ES-I3 (cell line): ENCODE data around the gene FRMD4A.

ENCODE experiments used
- H3K36me3 ChIP-seq: 2 replicates; pipeline ENCODE4 v1.6.1; 2013; ENCODE audit warnings: mild to moderate bottlenecking, low read length, control low read depth, moderate library complexity; ENCODE audit not compliant: insufficient read depth
- H3K4me1 ChIP-seq: 2 replicates; pipeline ENCODE4 v1.6.1; 2013; ENCODE audit warnings: mild to moderate bottlenecking, control low read depth, low read length; ENCODE audit not compliant: insufficient read depth
- H3K9ac ChIP-seq: 2 replicates; pipeline ENCODE4 v1.6.1; 2013; ENCODE audit warnings: low read depth, mild to moderate bottlenecking, low read length, moderate library complexity
- H3K9me3 ChIP-seq: 2 replicates; pipeline ENCODE4 v1.6.1; 2013; ENCODE audit warnings: mild to moderate bottlenecking, low read length, moderate library complexity; ENCODE audit not compliant: control insufficient read depth, insufficient read depth

Gene FRMD4A

GRCh38 chr10:13715100-13715499 lies 615.6 kb downstream of the FRMD4A start:
- H3K9ac ChIP-seq: no peak overlapping the region
- no peaks in the 10 kb centered on the region for H3K9me3 ChIP-seq
- H3K36me3 ChIP-seq: peaks cover 6% of the 10 kb centered on the region; the same call in 1 of the 2 replicates
- peaks cover 27% of the 10 kb centered on the region for H3K4me1 ChIP-seq

- Histone ChIP-seq H3K4me1 (peaks cover 37% of the 10 kb centered on the region), H3K36me3 (0 out of 2 replicates have a peak, but pooled peaks cover 2% of the 10 kb centered on the region), H3K9me3 (no peaks in the 10 kb centered on the region), H3K9ac (no peak overlapping the region)
These were observed 617.7 kb downstream of the FRMD4A start for GRCh38 chr10:13712837-13713581.

DNA sequence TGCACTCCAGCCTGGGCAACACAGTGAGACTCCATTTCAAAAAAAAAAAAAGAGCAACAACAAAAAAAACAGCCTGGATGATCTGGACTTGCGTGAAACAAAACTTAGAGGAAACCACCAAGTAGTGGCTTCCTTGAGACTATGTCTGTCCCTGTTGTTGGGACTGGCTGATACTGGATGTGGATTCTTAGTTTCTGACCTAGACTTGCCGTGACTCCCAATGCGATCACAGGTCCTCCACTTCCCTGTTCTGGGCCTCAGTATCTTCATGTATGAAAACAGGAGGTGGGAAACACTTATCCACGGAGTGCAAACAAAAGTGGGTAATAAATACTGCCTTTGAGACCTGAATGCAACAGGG lies 618.3 kb downstream of the FRMD4A start:
- no peak overlapping the region for H3K9ac ChIP-seq
- H3K9me3 ChIP-seq: no peaks in the 10 kb centered on the region
- H3K36me3 ChIP-seq: 0 out of 2 replicates have a peak, but pooled peaks cover 2% of the 10 kb centered on the region
- H3K4me1 ChIP-seq: peaks cover 41% of the 10 kb centered on the region

- Histone ChIP-seq H3K9me3 (no peaks in the 10 kb centered on the region), H3K9ac (no peak overlapping the region), H3K36me3 (no peaks in the 10 kb centered on the region), H3K4me1 (peaks cover 52% of the 10 kb centered on the region)
These were observed 619.4 kb downstream of the FRMD4A start for GRCh38 chr10:13711291-13711690.

GRCh38 chr10:13709931-13710650 lies 620.6 kb downstream of the FRMD4A start:
- Histone ChIP-seq H3K36me3 (no peaks in the 10 kb centered on the region), H3K4me1 (peaks cover 57% of the 10 kb centered on the region), H3K9me3 (no peaks in the 10 kb centered on the region), H3K9ac (no peak overlapping the region)

DNA sequence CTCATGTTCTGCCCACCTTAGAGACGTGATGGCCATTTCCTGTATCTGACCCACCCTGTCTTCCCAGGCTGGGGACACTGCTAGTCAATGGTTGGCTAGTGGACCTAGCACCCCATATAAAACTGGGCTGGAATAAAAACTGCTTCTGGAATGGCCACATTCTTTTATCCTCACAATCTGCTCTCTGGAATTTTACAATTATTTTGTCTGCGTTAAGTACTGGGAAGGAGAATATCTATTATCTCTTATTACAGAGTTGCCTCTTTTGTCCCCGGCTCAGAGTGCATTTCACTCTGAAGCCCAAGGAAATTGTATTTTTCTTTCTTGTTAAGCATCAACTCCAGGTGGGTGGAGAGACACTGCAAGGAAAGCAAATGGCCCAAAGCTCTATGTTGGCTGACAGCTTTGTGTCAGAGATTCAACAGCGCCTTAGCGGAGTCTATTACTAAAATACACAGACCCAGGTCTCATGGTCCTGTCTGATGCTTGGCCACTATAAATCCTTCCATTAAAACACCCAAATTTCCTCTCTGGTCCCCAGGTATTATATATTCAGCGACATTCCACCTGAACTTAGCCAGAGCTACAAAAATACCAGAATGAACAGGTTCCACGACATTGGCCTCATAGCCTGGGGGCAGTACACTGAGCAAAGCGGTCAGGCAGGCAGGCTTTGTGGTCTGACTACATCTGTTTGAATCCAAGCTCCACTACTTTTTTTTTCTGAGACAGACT lies 622.3 kb downstream of the FRMD4A start:
- Histone ChIP-seq H3K9ac (peak overlapping the region; percentile 28), H3K4me1 (peaks cover 63% of the 10 kb centered on the region), H3K9me3 (no peaks in the 10 kb centered on the region), H3K36me3 (no peaks in the 10 kb centered on the region)

- no peaks in the 10 kb centered on the region for H3K36me3 ChIP-seq
- no peaks in the 10 kb centered on the region for H3K9me3 ChIP-seq
- H3K4me1 ChIP-seq: peaks cover 53% of the 10 kb centered on the region
- H3K9ac ChIP-seq: peak overlapping the region; percentile 28; the same call in 1 of the 2 replicates
These were observed 623.4 kb downstream of the FRMD4A start for GRCh38 chr10:13707156-13707881.

DNA sequence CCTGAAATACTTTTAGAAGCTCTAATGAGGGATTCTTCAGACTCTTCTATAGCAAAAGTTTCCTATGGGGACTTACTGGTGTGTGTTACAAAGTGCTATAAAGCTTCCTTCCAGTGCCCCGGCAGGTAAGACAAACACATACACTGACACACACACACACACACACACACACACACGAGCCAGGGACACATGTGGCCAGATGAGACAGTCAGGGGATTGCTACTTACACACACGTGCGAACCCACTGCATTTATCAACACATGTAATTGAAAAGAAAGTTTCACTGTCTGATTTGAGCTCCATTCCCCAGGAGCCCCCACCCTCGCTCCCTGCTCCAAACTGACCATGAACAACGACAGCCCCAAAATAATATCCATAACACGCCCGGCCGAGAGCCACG lies 624.1 kb downstream of the FRMD4A start:
- no peaks in the 10 kb centered on the region for H3K9me3 ChIP-seq
- H3K4me1 ChIP-seq: peaks cover 48% of the 10 kb centered on the region
- H3K9ac ChIP-seq: peak overlapping the region; percentile 28; the same call in 1 of the 2 replicates
- H3K36me3 ChIP-seq: no peaks in the 10 kb centered on the region

GRCh38 chr10:13706175-13706574 lies 624.5 kb downstream of the FRMD4A start:
- H3K4me1 ChIP-seq: peaks cover 43% of the 10 kb centered on the region
- H3K36me3 ChIP-seq: no peaks in the 10 kb centered on the region
- no peak overlapping the region for H3K9ac ChIP-seq

DNA sequence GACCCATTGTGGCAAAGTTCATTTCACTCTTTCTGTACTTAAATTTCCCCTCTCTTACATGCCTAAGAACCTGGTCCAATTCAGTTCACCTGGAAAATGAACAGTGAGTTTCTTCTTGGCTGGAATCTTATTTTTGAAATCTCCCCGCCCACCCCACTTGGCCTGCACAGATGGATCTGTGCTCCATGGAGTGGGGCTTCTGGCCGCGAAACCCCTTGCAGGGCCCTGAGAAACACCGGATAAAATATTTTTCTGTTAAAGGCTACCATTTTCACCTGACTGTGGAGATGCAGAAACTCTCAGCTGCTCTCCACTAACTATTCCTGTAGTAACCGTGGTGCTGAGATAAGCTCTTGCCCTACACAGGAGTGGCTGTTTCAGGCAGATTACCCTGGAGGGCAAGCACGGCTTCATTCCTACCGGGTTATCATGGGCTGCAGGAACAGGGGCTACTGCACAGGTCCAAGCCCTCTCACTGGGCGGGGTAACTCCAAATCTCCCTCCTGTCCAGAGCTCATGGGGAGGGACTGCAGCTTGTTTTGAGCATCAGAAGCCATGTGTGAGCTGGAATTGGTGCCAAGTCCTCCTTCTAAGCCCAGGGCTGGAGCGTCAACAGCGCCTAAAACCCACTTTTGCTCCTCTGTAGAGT lies 625.1 kb downstream of the FRMD4A start:
- Histone ChIP-seq H3K4me1 (peaks cover 39% of the 10 kb centered on the region), H3K9me3 (no peaks in the 10 kb centered on the region), H3K9ac (no peak overlapping the region), H3K36me3 (no peaks in the 10 kb centered on the region; the same call in 1 of the 2 replicates)

More at GRCh38 chr10:13706175-13706574, 624.5 kb downstream of the FRMD4A start:
- no peaks in the 10 kb centered on the region for H3K9me3 ChIP-seq

DNA sequence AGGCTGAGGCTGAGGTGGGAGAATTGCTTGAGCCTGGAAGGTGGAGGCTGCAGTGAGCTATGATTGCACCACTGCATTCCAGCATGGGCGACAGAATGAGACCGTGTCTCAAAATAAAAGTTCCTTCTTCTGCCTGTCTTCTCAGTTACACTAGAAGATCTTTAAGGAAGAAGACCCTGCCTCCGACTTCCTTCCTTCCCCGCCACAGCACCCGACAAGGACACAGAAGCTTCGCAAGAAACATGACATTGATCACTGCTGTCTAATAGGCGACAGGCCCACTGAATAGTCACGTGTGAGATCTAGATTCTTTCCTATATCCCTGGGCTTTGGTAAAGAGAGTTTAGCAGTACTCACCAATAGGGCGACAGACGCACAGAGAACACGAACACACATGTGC lies 625.8 kb downstream of the FRMD4A start:
- no peak overlapping the region for H3K9ac ChIP-seq
- H3K4me1 ChIP-seq: peaks cover 35% of the 10 kb centered on the region
- H3K9me3 ChIP-seq: no peaks in the 10 kb centered on the region
- H3K36me3 ChIP-seq: peaks cover 3% of the 10 kb centered on the region; the same call in 1 of the 2 replicates

DNA sequence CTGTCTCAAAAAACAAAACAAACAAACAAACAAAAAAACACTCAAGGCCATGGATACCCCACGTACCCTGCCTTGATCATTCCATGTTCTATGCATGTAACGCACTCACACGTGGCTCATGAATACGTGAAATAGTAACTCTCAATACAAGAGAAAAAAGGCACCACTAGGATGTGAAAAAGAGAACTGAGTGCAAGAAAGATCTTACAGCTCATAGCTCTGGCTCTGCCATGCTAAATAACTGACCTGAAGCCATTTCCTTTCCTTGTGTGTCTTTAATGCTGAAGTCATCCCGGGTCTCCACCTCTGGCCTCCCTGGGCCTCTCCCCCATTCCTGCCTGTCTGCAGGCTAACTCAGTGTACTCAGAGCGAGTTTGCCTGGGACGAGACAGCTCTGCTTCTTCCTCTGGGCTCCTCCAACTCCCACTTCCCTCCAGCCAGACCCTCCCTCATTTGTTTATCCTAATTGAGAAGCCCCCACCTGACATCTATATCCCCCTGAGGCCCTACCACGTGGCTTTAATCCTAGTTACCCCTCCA lies 626.7 kb downstream of the FRMD4A start:
- H3K9me3 ChIP-seq: no peaks in the 10 kb centered on the region
- H3K36me3 ChIP-seq: peaks cover 3% of the 10 kb centered on the region; the same call in 1 of the 2 replicates
- peaks cover 33% of the 10 kb centered on the region for H3K4me1 ChIP-seq
- no peak overlapping the region for H3K9ac ChIP-seq

DNA sequence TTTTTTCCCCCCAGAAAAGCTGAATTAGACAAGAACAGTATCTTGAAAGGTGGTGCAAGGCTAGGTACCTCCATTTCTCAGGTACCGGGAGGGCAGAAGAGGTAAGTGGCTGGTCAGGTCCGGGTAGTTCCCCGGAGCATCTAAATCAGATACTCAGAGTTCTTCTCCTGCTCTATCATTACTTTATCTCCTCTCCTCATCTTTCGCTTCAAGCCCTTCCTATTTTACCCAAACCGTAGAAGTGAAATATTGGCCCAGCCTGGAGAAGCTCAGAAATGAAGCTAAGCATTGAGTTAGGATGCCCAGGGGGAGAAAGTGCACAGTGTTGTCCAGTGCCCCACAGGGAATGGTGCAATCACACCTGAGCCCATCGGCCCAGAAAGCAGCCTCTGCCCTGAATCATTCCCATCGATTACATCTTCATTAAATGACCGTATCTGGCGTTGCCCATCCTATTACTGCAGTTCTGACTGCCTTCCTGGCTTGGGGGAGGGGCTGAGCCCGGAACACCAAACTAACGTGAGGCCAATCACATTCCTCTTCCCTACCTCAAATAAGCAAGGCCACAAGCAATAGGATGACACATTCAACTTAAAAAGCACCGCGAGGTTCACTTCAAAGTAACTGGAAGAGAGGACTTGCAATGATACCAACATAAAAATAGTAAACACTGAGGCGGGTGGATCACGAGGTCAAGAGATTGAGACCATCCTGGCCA lies 627.5 kb downstream of the FRMD4A start:
- H3K4me1 ChIP-seq: peaks cover 28% of the 10 kb centered on the region
- peaks cover 8% of the 10 kb centered on the region; the same call in 1 of the 2 replicates for H3K36me3 ChIP-seq
- H3K9me3 ChIP-seq: no peaks in the 10 kb centered on the region
- no peak overlapping the region for H3K9ac ChIP-seq
